WTC11 (cell line): ENCODE data around the gene PPP1CB. TPM values are rescaled to one million over a fixed set of nuclear protein-coding genes. Genes with fewer than 3 reads are reported as not detected.

Experiments
- ATAC-seq: fragments of 200-7000 bp; cut with Tn5 transposase; 2 replicates; pipeline ENCODE4 v1.10.0; 2021; ENCODE audit warnings: mild to moderate bottlenecking, moderate library complexity
- CTCF ChIA-PET: fragments of 300-600 bp; sonication (Branson Sonifier 250); formaldehyde crosslinking; loops from one replicate; lab custom pipeline; 2021; ENCODE audit warnings: antibody characterized with exemption; lab: Charles Lee
- POLR2A ChIA-PET: fragments of 350-600 bp; sonication (Branson Sonifier 250); formaldehyde crosslinking; loops from one replicate; lab custom pipeline; 2021; ENCODE audit warnings: antibody characterized with exemption; lab: Charles Lee
- DNase-seq: peaks from one replicate; pipeline ENCODE4 v3.0.0; 2021; ENCODE audit warnings: low spot score
- H3K27ac Mint-ChIP-seq: 2 replicates; pipeline ENCODE4 v1.8.0; 2021; ENCODE audit warnings: mixed read lengths
- H3K27me3 Mint-ChIP-seq: 2 replicates; pipeline ENCODE4 v1.8.0; 2021; ENCODE audit warnings: low read depth, mild to moderate bottlenecking, moderate library complexity, mixed read lengths
- H3K36me3 Mint-ChIP-seq: 2 replicates; pipeline ENCODE4 v1.8.0; 2021; ENCODE audit warnings: mixed read lengths
- H3K4me1 Mint-ChIP-seq: 2 replicates; pipeline ENCODE4 v1.8.0; 2022; ENCODE audit warnings: mixed read lengths
- H3K4me3 Mint-ChIP-seq: 2 replicates; pipeline ENCODE4 v1.8.0; 2021; ENCODE audit warnings: mild to moderate bottlenecking, moderate library complexity, mixed read lengths
- H3K9me3 Mint-ChIP-seq: 2 replicates; pipeline ENCODE4 v1.8.0; 2021; ENCODE audit warnings: mixed read lengths
- ETV6 ChIP-seq: sonication (generic); formaldehyde crosslinking; IDR thresholded peaks from 2 replicates; pipeline ENCODE4 v1.8.1; 2022; ENCODE audit warnings: mild to moderate bottlenecking, missing genetic modification reagents
- FOXJ3 ChIP-seq: sonication (generic); formaldehyde crosslinking; IDR thresholded peaks from 2 replicates; pipeline ENCODE4 v1.9.0; 2021; ENCODE audit warnings: missing genetic modification reagents, mild to moderate bottlenecking, borderline replicate concordance
- HMGA2 ChIP-seq: fragments of 250-450 bp; sonication (Bioruptor Pico); IDR thresholded peaks from 2 replicates; pipeline ENCODE4 v1.4.0; 2021; ENCODE audit warnings: mild to moderate bottlenecking, moderate library complexity
- JAZF1 ChIP-seq: fragments of 250-450 bp; sonication (Bioruptor Pico); IDR thresholded peaks from 2 replicates; pipeline ENCODE4 v1.9.0; 2021; ENCODE audit warnings: moderate library complexity, mild to moderate bottlenecking, inconsistent platforms
- MXD4 ChIP-seq: fragments of 250-450 bp; sonication (Bioruptor Pico); IDR thresholded peaks from 2 replicates; pipeline ENCODE4 v1.8.0; 2021; ENCODE audit warnings: mild to moderate bottlenecking, moderate library complexity, borderline replicate concordance
- NFE2L1 ChIP-seq: sonication (generic); formaldehyde crosslinking; IDR thresholded peaks from 2 replicates; pipeline ENCODE4 v1.8.1; 2023; ENCODE audit warnings: missing genetic modification reagents
- OVOL2 ChIP-seq: fragments of 250-450 bp; sonication (Bioruptor Pico); IDR thresholded peaks from 2 replicates; pipeline ENCODE4 v1.9.0; 2021; ENCODE audit warnings: mild to moderate bottlenecking, borderline replicate concordance
- SMAD4 ChIP-seq: sonication (generic); formaldehyde crosslinking; IDR thresholded peaks from 2 replicates; pipeline ENCODE4 v1.8.0; 2022; ENCODE audit warnings: mild to moderate bottlenecking, missing genetic modification reagents
- SP1 ChIP-seq: sonication (generic); formaldehyde crosslinking; conservative IDR thresholded peaks from 2 replicates; pipeline ENCODE4 v1.8.1; 2022; ENCODE audit warnings: missing genetic modification reagents
- ZNF219 ChIP-seq: sonication (generic); formaldehyde crosslinking; IDR thresholded peaks from 2 replicates; pipeline ENCODE4 v1.8.0; 2023; ENCODE audit warnings: missing genetic modification reagents, mild to moderate bottlenecking, borderline replicate concordance
- ZNF416 ChIP-seq: fragments of 250-450 bp; sonication (Bioruptor Pico); IDR thresholded peaks from 2 replicates; pipeline ENCODE4 v1.9.0; 2021; ENCODE audit warnings: mild to moderate bottlenecking, inconsistent platforms
- total RNA-seq: library from RNA; stranded (reverse); gene quantifications from 3 replicates; pipeline ENCODE4 v1.2.3, GENCODE V29; 2021
- TF ChIP-seq, protein P1 (sequence below): sonication (generic); formaldehyde crosslinking; conservative IDR thresholded peaks from 2 replicates; pipeline ENCODE4 v1.8.1; 2022; ENCODE audit warnings: mild to moderate bottlenecking, missing genetic modification reagents
- TF ChIP-seq, protein P2 (sequence below): sonication (generic); formaldehyde crosslinking; conservative IDR thresholded peaks from 2 replicates; pipeline ENCODE4 v1.8.1; 2023; ENCODE audit warnings: mild to moderate bottlenecking, low read depth, missing genetic modification reagents, moderate library complexity
- TF ChIP-seq, protein P3 (sequence below): sonication (generic); formaldehyde crosslinking; IDR thresholded peaks from 2 replicates; pipeline ENCODE4 v1.8.1; 2022; ENCODE audit warnings: mild to moderate bottlenecking, missing genetic modification reagents, moderate library complexity, borderline replicate concordance
- TF ChIP-seq, protein P4 (sequence below): fragments of 250-450 bp; sonication (Bioruptor Pico); IDR thresholded peaks from 2 replicates; pipeline ENCODE4 v1.9.0; 2021; ENCODE audit warnings: moderate library complexity, mild to moderate bottlenecking, inconsistent platforms, borderline replicate concordance
- TF ChIP-seq, protein P5 (sequence below): sonication (generic); formaldehyde crosslinking; IDR thresholded peaks from 2 replicates; pipeline ENCODE4 v1.8.1; 2023; ENCODE audit warnings: mild to moderate bottlenecking, moderate library complexity, missing genetic modification reagents
- TF ChIP-seq, protein P6 (sequence below): fragments of 250-450 bp; sonication (Bioruptor Pico); IDR thresholded peaks from 2 replicates; pipeline ENCODE4 v1.8.0; 2021; ENCODE audit warnings: mild to moderate bottlenecking
- TF ChIP-seq, protein P7 (sequence below): sonication (generic); formaldehyde crosslinking; IDR thresholded peaks from 2 replicates; pipeline ENCODE4 v1.8.0; 2022; ENCODE audit warnings: missing genetic modification reagents
- TF ChIP-seq, protein P8 (sequence below): sonication (generic); formaldehyde crosslinking; IDR thresholded peaks from 2 replicates; pipeline ENCODE4 v1.8.1; 2023; ENCODE audit warnings: mild to moderate bottlenecking, missing genetic modification reagents, moderate library complexity

Gene PPP1CB
- total RNA-seq, 1 experiment from 2014 or later: 133 TPM

DNA sequence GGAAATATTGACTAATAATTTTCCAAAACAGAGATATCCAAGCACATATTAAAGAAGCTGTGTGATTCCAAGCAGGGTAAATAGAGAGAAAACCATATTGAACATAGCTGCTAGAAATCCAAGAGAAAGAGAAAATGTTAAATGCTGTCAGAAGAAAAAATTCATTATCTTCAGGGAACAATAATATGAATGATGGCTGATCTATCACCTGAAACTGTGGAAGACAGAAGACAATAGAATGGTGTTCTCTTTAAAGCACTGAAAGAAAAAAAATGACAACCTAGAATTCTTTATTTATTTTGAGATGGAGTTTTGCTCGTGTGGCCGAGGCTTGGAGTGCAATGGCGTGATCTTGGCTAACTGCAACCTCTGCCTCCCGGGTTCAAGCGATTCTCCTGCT, 17.3 kb downstream of the PPP1CB start:
- Mint-ChIP-seq H3K36me3 (no peaks in the 10 kb centered on the region), H3K4me1 (peaks cover 15% of the 10 kb centered on the region), H3K27me3 (no peaks in the 10 kb centered on the region), H3K4me3 (no peak overlapping the region), H3K9me3 (no peaks in the 10 kb centered on the region), H3K27ac (no peak overlapping the region; the same call in 1 of the 2 replicates)
- TF ChIP-seq, protein P1, sequence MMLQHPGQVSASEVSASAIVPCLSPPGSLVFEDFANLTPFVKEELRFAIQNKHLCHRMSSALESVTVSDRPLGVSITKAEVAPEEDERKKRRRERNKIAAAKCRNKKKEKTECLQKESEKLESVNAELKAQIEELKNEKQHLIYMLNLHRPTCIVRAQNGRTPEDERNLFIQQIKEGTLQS (CRISPR knock-in tag): no peak
- TF ChIP-seq, protein P2, sequence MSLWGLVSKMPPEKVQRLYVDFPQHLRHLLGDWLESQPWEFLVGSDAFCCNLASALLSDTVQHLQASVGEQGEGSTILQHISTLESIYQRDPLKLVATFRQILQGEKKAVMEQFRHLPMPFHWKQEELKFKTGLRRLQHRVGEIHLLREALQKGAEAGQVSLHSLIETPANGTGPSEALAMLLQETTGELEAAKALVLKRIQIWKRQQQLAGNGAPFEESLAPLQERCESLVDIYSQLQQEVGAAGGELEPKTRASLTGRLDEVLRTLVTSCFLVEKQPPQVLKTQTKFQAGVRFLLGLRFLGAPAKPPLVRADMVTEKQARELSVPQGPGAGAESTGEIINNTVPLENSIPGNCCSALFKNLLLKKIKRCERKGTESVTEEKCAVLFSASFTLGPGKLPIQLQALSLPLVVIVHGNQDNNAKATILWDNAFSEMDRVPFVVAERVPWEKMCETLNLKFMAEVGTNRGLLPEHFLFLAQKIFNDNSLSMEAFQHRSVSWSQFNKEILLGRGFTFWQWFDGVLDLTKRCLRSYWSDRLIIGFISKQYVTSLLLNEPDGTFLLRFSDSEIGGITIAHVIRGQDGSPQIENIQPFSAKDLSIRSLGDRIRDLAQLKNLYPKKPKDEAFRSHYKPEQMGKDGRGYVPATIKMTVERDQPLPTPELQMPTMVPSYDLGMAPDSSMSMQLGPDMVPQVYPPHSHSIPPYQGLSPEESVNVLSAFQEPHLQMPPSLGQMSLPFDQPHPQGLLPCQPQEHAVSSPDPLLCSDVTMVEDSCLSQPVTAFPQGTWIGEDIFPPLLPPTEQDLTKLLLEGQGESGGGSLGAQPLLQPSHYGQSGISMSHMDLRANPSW (CRISPR knock-in tag): no peak
- TF ChIP-seq ZNF416: no peak
- no peak for TF ChIP-seq SP1
- TF ChIP-seq, protein P3, sequence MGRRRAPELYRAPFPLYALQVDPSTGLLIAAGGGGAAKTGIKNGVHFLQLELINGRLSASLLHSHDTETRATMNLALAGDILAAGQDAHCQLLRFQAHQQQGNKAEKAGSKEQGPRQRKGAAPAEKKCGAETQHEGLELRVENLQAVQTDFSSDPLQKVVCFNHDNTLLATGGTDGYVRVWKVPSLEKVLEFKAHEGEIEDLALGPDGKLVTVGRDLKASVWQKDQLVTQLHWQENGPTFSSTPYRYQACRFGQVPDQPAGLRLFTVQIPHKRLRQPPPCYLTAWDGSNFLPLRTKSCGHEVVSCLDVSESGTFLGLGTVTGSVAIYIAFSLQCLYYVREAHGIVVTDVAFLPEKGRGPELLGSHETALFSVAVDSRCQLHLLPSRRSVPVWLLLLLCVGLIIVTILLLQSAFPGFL (CRISPR knock-in tag): no peak
- DNase-seq (no peak), ATAC-seq (no peak)
- CTCF ChIA-PET: interaction anchor here (1.0 kb wide), 1 partner anchor 202 kb away, joined by 6 read pairs; no protein-coding TSS in a partner anchor
- POLR2A ChIA-PET: no interaction called here

DNA sequence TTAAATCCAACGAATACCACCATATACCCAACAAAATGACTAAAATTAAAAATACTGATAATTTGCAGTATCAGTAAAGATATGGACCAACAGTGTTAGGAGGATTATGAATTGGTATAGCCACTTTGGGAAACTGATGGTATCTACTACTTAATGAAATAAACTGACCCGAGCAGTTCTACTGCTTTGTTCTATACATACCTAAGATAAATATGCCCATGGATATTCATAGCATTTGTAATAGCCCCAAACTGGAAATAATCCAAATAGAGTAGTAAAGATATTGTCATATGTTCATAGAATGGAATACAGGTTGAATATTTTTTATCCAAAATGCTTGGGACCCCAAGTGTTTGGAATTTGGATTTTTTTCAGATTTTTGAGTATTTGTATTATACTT, 20.7 kb downstream of the PPP1CB start:
- H3K4me1 Mint-ChIP-seq: peaks cover 14% of the 10 kb centered on the region
- no peaks in the 10 kb centered on the region for H3K27me3 Mint-ChIP-seq
- CTCF ChIA-PET: no interaction called here
- no peak overlapping the region for H3K4me3 Mint-ChIP-seq
- H3K27ac Mint-ChIP-seq: no peak overlapping the region
- POLR2A ChIA-PET: no interaction called here
- peaks cover 8% of the 10 kb centered on the region for H3K36me3 Mint-ChIP-seq
- ATAC-seq (no peak), DNase-seq (no peak)
- TF ChIP-seq HMGA2 (CRISPR knock-in tag) (no peak), NFE2L1 (CRISPR knock-in tag) (no peak), OVOL2 (CRISPR knock-in tag) (no peak), SMAD4 (CRISPR knock-in tag) (no peak), FOXJ3 (CRISPR knock-in tag) (no peak)
- TF ChIP-seq, protein P4, sequence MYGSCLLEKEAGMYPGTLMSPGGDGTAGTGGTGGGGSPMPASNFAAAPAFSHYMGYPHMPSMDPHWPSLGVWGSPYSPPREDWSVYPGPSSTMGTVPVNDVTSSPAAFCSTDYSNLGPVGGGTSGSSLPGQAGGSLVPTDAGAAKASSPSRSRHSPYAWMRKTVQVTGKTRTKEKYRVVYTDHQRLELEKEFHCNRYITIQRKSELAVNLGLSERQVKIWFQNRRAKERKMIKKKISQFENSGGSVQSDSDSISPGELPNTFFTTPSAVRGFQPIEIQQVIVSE: no peak
- TF ChIP-seq, protein P5, sequence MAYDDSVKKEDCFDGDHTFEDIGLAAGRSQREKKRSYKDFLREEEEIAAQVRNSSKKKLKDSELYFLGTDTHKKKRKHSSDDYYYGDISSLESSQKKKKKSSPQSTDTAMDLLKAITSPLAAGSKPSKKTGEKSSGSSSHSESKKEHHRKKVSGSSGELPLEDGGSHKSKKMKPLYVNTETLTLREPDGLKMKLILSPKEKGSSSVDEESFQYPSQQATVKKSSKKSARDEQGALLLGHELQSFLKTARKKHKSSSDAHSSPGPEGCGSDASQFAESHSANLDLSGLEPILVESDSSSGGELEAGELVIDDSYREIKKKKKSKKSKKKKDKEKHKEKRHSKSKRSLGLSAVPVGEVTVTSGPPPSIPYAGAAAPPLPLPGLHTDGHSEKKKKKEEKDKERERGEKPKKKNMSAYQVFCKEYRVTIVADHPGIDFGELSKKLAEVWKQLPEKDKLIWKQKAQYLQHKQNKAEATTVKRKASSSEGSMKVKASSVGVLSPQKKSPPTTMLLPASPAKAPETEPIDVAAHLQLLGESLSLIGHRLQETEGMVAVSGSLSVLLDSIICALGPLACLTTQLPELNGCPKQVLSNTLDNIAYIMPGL (CRISPR knock-in tag): no peak
- H3K9me3 Mint-ChIP-seq: no peaks in the 10 kb centered on the region

DNA sequence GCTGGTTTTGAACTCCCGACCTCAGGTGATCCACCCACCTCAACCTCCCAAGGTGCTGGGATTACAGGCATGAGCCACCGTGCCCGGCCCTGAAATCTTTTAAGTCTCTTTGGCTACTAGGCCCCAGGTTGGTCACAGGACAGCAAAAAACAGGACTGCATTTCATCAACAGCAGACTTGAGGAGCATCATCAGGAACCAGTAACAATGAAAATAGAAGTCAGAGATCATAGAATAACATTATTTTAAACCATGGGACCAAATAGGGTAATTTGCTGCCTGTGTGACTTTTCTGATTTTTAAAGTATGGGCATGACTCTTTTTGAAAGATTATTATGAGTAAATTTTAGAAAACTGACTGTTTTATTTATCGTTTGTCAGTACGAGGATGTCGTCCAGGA, 24.8 kb downstream of the PPP1CB start:
- CTCF ChIA-PET: interaction anchor here (2.2 to 2.7 kb wide), 2 partner anchors 182 to 210 kb away, joined by 5 to 8 read pairs; no protein-coding TSS in a partner anchor
- Mint-ChIP-seq H3K9me3 (no peaks in the 10 kb centered on the region), H3K27ac (no peak overlapping the region), H3K4me3 (no peak overlapping the region), H3K36me3 (peaks cover 36% of the 10 kb centered on the region), H3K27me3 (no peaks in the 10 kb centered on the region), H3K4me1 (no peaks in the 10 kb centered on the region)
- POLR2A ChIA-PET: no interaction called here
- DNase-seq (no peak), ATAC-seq (no peak)
- TF ChIP-seq MXD4 (CRISPR knock-in tag) (no peak), ETV6 (no peak), ZNF416 (no peak), JAZF1 (no peak), ZNF219 (CRISPR knock-in tag) (no peak)
- TF ChIP-seq, protein P6, sequence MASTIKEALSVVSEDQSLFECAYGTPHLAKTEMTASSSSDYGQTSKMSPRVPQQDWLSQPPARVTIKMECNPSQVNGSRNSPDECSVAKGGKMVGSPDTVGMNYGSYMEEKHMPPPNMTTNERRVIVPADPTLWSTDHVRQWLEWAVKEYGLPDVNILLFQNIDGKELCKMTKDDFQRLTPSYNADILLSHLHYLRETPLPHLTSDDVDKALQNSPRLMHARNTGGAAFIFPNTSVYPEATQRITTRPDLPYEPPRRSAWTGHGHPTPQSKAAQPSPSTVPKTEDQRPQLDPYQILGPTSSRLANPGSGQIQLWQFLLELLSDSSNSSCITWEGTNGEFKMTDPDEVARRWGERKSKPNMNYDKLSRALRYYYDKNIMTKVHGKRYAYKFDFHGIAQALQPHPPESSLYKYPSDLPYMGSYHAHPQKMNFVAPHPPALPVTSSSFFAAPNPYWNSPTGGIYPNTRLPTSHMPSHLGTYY (CRISPR knock-in tag): no peak
- TF ChIP-seq, protein P7, sequence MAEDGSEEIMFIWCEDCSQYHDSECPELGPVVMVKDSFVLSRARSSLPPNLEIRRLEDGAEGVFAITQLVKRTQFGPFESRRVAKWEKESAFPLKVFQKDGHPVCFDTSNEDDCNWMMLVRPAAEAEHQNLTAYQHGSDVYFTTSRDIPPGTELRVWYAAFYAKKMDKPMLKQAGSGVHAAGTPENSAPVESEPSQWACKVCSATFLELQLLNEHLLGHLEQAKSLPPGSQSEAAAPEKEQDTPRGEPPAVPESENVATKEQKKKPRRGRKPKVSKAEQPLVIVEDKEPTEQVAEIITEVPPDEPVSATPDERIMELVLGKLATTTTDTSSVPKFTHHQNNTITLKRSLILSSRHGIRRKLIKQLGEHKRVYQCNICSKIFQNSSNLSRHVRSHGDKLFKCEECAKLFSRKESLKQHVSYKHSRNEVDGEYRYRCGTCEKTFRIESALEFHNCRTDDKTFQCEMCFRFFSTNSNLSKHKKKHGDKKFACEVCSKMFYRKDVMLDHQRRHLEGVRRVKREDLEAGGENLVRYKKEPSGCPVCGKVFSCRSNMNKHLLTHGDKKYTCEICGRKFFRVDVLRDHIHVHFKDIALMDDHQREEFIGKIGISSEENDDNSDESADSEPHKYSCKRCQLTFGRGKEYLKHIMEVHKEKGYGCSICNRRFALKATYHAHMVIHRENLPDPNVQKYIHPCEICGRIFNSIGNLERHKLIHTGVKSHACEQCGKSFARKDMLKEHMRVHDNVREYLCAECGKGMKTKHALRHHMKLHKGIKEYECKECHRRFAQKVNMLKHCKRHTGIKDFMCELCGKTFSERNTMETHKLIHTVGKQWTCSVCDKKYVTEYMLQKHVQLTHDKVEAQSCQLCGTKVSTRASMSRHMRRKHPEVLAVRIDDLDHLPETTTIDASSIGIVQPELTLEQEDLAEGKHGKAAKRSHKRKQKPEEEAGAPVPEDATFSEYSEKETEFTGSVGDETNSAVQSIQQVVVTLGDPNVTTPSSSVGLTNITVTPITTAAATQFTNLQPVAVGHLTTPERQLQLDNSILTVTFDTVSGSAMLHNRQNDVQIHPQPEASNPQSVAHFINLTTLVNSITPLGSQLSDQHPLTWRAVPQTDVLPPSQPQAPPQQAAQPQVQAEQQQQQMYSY: no peak
- TF ChIP-seq, protein P8, sequence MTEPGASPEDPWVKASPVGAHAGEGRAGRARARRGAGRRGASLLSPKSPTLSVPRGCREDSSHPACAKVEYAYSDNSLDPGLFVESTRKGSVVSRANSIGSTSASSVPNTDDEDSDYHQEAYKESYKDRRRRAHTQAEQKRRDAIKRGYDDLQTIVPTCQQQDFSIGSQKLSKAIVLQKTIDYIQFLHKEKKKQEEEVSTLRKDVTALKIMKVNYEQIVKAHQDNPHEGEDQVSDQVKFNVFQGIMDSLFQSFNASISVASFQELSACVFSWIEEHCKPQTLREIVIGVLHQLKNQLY: no peak
